MM.1S (cell line): ENCODE data around the gene PLCG2.

Source experiments
- DNase-seq: peaks from one replicate; pipeline ENCODE4 v3.0.0-alpha.2; 2015
- H2AFZ ChIP-seq: fragments of 300-600 bp; sonication (generic); 2 replicates; pipeline ENCODE4 v1.6.0; 2016; ENCODE audit warnings: antibody characterized with exemption, low read length
- H3F3A ChIP-seq: fragments of 300-600 bp; sonication (generic); 2 replicates; pipeline ENCODE4 v1.6.1; 2016; ENCODE audit warnings: mild to moderate bottlenecking, antibody characterized with exemption, low read length, moderate library complexity, mixed read lengths; ENCODE audit not compliant: insufficient read depth
- H3K27ac ChIP-seq: fragments of 300-600 bp; sonication (generic); 2 replicates; pipeline ENCODE4 v1.5.1; 2016; ENCODE audit warnings: mild to moderate bottlenecking, low read length
- H3K27me3 ChIP-seq: fragments of 300-600 bp; sonication (generic); replicated peaks from 2 replicates; pipeline ENCODE4 v1.6.0; 2016; ENCODE audit warnings: low read length; ENCODE audit not compliant: insufficient read depth
- H3K36me3 ChIP-seq: fragments of 300-600 bp; sonication (generic); replicated peaks from 2 replicates; pipeline ENCODE4 v1.6.1; 2016; ENCODE audit warnings: mild to moderate bottlenecking, low read length, mixed read lengths; ENCODE audit not compliant: insufficient read depth
- H3K4me1 ChIP-seq: fragments of 300-600 bp; sonication (generic); 2 replicates; pipeline ENCODE4 v1.6.1; 2016; ENCODE audit warnings: low read length, mixed read lengths
- H3K4me2 ChIP-seq: fragments of 300-600 bp; sonication (generic); 2 replicates; pipeline ENCODE4 v1.6.0; 2016; ENCODE audit warnings: low read depth, low read length
- H3K4me3 ChIP-seq: fragments of 300-600 bp; sonication (generic); 2 replicates; pipeline ENCODE4 v1.5.1; 2016; ENCODE audit warnings: low read length, mixed read lengths
- H3K79me2 ChIP-seq: fragments of 300-600 bp; sonication (generic); 2 replicates; pipeline ENCODE4 v1.6.1; 2016; ENCODE audit warnings: mixed run types, low read length, mixed read lengths
- H3K9ac ChIP-seq: fragments of 300-600 bp; sonication (generic); 2 replicates; pipeline ENCODE4 v1.6.1; 2016; ENCODE audit warnings: low read length, mixed read lengths
- H3K9me2 ChIP-seq: fragments of 300-600 bp; sonication (generic); replicated peaks from 2 replicates; pipeline ENCODE4 v1.6.1; 2016; ENCODE audit warnings: mild to moderate bottlenecking, low read length, mixed read lengths; ENCODE audit not compliant: insufficient read depth
- H3K9me3 ChIP-seq: fragments of 300-600 bp; sonication (generic); replicated peaks from 2 replicates; pipeline ENCODE4 v1.6.1; 2016; ENCODE audit warnings: mild to moderate bottlenecking, low read length, mixed read lengths; ENCODE audit not compliant: insufficient read depth
- H4K20me1 ChIP-seq: fragments of 300-600 bp; sonication (generic); 2 replicates; pipeline ENCODE4 v1.6.1; 2016; ENCODE audit warnings: mild to moderate bottlenecking, low read length, moderate library complexity, mixed read lengths; ENCODE audit not compliant: insufficient read depth
- CTCF ChIP-seq: fragments of 300-600 bp; sonication (generic); IDR thresholded peaks from 2 replicates; pipeline ENCODE4 v1.5.1; 2016; ENCODE audit warnings: antibody characterized with exemption, low read length, mixed read lengths
- EZH2 ChIP-seq: fragments of 300-600 bp; sonication (generic); optimal IDR thresholded peaks from 2 replicates; pipeline ENCODE3; 2017; ENCODE audit warnings: low read depth, mild to moderate bottlenecking, antibody characterized with exemption, low read length, mixed read lengths
- EZH2phosphoT487 ChIP-seq: fragments of 300-600 bp; sonication (generic); IDR thresholded peaks from 2 replicates; pipeline ENCODE4 v1.6.1; 2018; ENCODE audit warnings: antibody characterized with exemption, low read length

PLCG2 gene

GRCh38 chr16:81861503-81861902 lies 82.4 kb downstream of the PLCG2 start:
- Histone ChIP-seq H3K9ac (no peak overlapping the region), H3F3A (peaks cover 14% of the 10 kb centered on the region), H3K27ac (no peak overlapping the region), H3K36me3 (no peaks in the 10 kb centered on the region), H3K4me1 (peaks cover 13% of the 10 kb centered on the region; the same call in 1 of the 2 replicates), H4K20me1 (no peaks in the 10 kb centered on the region), H3K9me2 (no peaks in the 10 kb centered on the region), H3K9me3 (no peaks in the 10 kb centered on the region), H3K4me2 (no peak overlapping the region), H3K27me3 (no peaks in the 10 kb centered on the region), H2AFZ (no peak overlapping the region), H3K79me2 (0 out of 2 replicates have a peak, but pooled peaks cover 5% of the 10 kb centered on the region), H3K4me3 (no peak overlapping the region)
- TF ChIP-seq CTCF (no peak), EZH2phosphoT487 (no peak), EZH2 (no peak)
- DNase-seq, result no peak

GRCh38 chr16:81861915-81862314 lies 82.8 kb downstream of the PLCG2 start:
- peaks cover 14% of the 10 kb centered on the region for H3F3A ChIP-seq
- no peaks in the 10 kb centered on the region for H3K9me2 ChIP-seq
- no peaks in the 10 kb centered on the region for H3K36me3 ChIP-seq
- H3K27ac ChIP-seq, result no peak overlapping the region
- H2AFZ ChIP-seq, result no peak overlapping the region
- no peak for DNase-seq
- peaks cover 13% of the 10 kb centered on the region; the same call in 1 of the 2 replicates for H3K4me1 ChIP-seq
- H3K27me3 ChIP-seq, result no peaks in the 10 kb centered on the region
- no peak overlapping the region for H3K4me2 ChIP-seq
- no peaks in the 10 kb centered on the region for H3K9me3 ChIP-seq
- TF ChIP-seq CTCF (no peak), EZH2phosphoT487 (no peak), EZH2 (no peak)
- no peak overlapping the region for H3K9ac ChIP-seq
- 0 out of 2 replicates have a peak, but pooled peaks cover 5% of the 10 kb centered on the region for H3K79me2 ChIP-seq
- no peaks in the 10 kb centered on the region for H4K20me1 ChIP-seq
- H3K4me3 ChIP-seq, result no peak overlapping the region

- Histone ChIP-seq H3F3A (peaks cover 14% of the 10 kb centered on the region), H2AFZ (0 out of 2 replicates have a peak overlapping the region, but pooled peaks have one; percentile 12), H3K27me3 (no peaks in the 10 kb centered on the region), H3K9me3 (no peaks in the 10 kb centered on the region), H3K36me3 (no peaks in the 10 kb centered on the region), H3K79me2 (0 out of 2 replicates have a peak, but pooled peaks cover 5% of the 10 kb centered on the region), H3K9me2 (no peaks in the 10 kb centered on the region), H3K27ac (peak overlapping the region; percentile 84), H4K20me1 (no peaks in the 10 kb centered on the region), H3K4me2 (peak overlapping the region; percentile 75), H3K9ac (peak overlapping the region; percentile 62), H3K4me3 (peak overlapping the region; percentile 41), H3K4me1 (peaks cover 13% of the 10 kb centered on the region; the same call in 1 of the 2 replicates)
- peak; percentile 58 for DNase-seq
- TF ChIP-seq EZH2 (no peak), CTCF (no peak), EZH2phosphoT487 (no peak)
Observed at GRCh38 chr16:81863630-81864352, 84.7 kb downstream of the PLCG2 start.
